OCI-LY1 (cell line): Measurements from ENCODE around the gene ADAMTS6.

Experiments
- EZH2 ChIP-seq: fragments of 200-600 bp; sonication (generic), shearing (Covaris generic); IDR thresholded peaks from 2 replicates; pipeline ENCODE4 v1.8.0; 2017; ENCODE audit warnings: borderline replicate concordance, mixed run types, mild to moderate bottlenecking, antibody characterized with exemption, low read length, moderate library complexity, mixed read lengths
- TF ChIP-seq, protein P1 (sequence below): fragments of 200-600 bp; sonication (generic), shearing (Covaris generic); IDR thresholded peaks from 2 replicates; pipeline ENCODE4 v1.5.1; 2017; ENCODE audit warnings: mild to moderate bottlenecking, antibody characterized with exemption, low read length, moderate library complexity, mixed read lengths

DNA sequence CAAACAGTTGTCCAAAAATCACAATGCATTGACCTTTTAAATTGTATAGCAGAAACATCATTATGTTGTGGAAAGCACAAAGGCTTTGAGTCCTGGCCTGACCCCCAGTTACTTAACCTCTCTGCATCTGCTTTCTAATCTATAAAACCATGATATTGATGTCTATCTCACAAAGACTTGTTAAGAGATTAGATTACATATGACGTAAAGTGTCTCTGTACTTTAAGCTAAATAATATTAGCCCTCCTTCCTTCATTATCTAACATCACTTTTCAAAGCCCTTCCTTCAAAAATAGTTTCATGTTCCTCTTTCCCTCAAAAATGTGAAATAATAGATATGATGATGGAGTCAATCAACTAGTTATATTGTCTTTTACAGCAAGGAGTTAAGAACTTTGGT lies 3.4 kb downstream of the ADAMTS6 start:
- TF ChIP-seq, protein P1, sequence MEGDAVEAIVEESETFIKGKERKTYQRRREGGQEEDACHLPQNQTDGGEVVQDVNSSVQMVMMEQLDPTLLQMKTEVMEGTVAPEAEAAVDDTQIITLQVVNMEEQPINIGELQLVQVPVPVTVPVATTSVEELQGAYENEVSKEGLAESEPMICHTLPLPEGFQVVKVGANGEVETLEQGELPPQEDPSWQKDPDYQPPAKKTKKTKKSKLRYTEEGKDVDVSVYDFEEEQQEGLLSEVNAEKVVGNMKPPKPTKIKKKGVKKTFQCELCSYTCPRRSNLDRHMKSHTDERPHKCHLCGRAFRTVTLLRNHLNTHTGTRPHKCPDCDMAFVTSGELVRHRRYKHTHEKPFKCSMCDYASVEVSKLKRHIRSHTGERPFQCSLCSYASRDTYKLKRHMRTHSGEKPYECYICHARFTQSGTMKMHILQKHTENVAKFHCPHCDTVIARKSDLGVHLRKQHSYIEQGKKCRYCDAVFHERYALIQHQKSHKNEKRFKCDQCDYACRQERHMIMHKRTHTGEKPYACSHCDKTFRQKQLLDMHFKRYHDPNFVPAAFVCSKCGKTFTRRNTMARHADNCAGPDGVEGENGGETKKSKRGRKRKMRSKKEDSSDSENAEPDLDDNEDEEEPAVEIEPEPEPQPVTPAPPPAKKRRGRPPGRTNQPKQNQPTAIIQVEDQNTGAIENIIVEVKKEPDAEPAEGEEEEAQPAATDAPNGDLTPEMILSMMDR, result no peak
- TF ChIP-seq EZH2, result no peak
